HEK293 (cell line): ENCODE data around the gene CXCL8.
"Not testable (repeated sequence)": the region's sequence is repeated elsewhere in the genome, so short reads cannot be mapped to it uniquely, and the experiment has no call there.

Experiments used
- CTCF ChIA-PET: fragments of 350-600 bp; formaldehyde crosslinking; extraction: SDS; loops from one replicate; lab custom pipeline; 2021; ENCODE audit warnings: antibody characterized with exemption; lab: Yijun Ruan, JAX
- POLR2A ChIA-PET: fragments of 300-600 bp; formaldehyde crosslinking; extraction: SDS; loops from one replicate; lab custom pipeline; 2020; ENCODE audit warnings: antibody characterized with exemption, inconsistent platforms; lab: Yijun Ruan, JAX
- H3K27ac ChIP-seq: fragments of 200-500 bp; sonication (Bioruptor generic); 2 replicates; pipeline ENCODE4 v1.5.1; 2014; ENCODE audit warnings: low read depth, low read length, control low read depth, inconsistent platforms; ENCODE audit errors: extremely low read depth
- H3K36me3 ChIP-seq, 2 experiments: fragments of 200-500 bp in 1 of 2; sonication (Bioruptor generic) in 1 of 2; 1 replicate in 1 of 2; 2 replicates in 1 of 2; pipeline ENCODE4 v1.5.1; 2014 to 2017; ENCODE audit warnings: inconsistent platforms in 2 of 2, low read length in 2 of 2; ENCODE audit not compliant: control insufficient read depth in 2 of 2, insufficient read depth in 1 of 2
- H3K4me1 ChIP-seq: fragments of 200-500 bp; sonication (Bioruptor generic); 2 replicates; pipeline ENCODE4 v1.5.1; 2014; ENCODE audit warnings: mild to moderate bottlenecking, low read length, inconsistent platforms; ENCODE audit not compliant: control insufficient read depth, insufficient read depth
- H3K4me3 ChIP-seq: 2 replicates; pipeline ENCODE4 v1.5.1; 2011; ENCODE audit warnings: low read depth, mild to moderate bottlenecking, control low read depth, low read length, moderate library complexity
- H3K9me3 ChIP-seq: fragments of 200-500 bp; sonication (Bioruptor generic); 2 replicates; pipeline ENCODE4 v1.5.1; 2014; ENCODE audit warnings: low read depth, low read length, inconsistent platforms; ENCODE audit not compliant: control insufficient read depth, insufficient read depth
- IKZF3 ChIP-seq: fragments of 450-650 bp; IDR thresholded peaks from 2 replicates; pipeline ENCODE4 v1.5.0; 2018; ENCODE audit warnings: missing biosample characterization, mild to moderate bottlenecking, missing genetic modification characterization, moderate library complexity
- KLF10 ChIP-seq: fragments of 450-650 bp; IDR thresholded peaks from 2 replicates; pipeline ENCODE4 v1.5.1; 2018; ENCODE audit warnings: missing biosample characterization, mild to moderate bottlenecking, missing genetic modification characterization
- KLF7 ChIP-seq: fragments of 450-650 bp; formaldehyde crosslinking; IDR thresholded peaks from 2 replicates; pipeline ENCODE4 v1.5.1; 2016; ENCODE audit warnings: missing biosample characterization, missing genetic modification characterization, borderline replicate concordance
- OSR2 ChIP-seq: fragments of 450-650 bp; formaldehyde crosslinking; IDR thresholded peaks from 2 replicates; pipeline ENCODE4 v1.5.1; 2016; ENCODE audit warnings: missing biosample characterization, missing genetic modification characterization
- PRDM10 ChIP-seq: fragments of 450-650 bp; formaldehyde crosslinking; IDR thresholded peaks from 2 replicates; pipeline ENCODE4 v1.5.1; 2016; ENCODE audit warnings: missing biosample characterization, missing genetic modification characterization
- ZBTB21 ChIP-seq: fragments of 450-650 bp; formaldehyde crosslinking; IDR thresholded peaks from 2 replicates; pipeline ENCODE4 v1.5.1; 2017; ENCODE audit warnings: missing biosample characterization, missing genetic modification characterization
- ZNF112 ChIP-seq: fragments of 450-650 bp; formaldehyde crosslinking; IDR thresholded peaks from 2 replicates; pipeline ENCODE4 v1.5.0; 2017; ENCODE audit warnings: missing biosample characterization, missing genetic modification characterization
- ZNF146 ChIP-seq: fragments of 450-650 bp; formaldehyde crosslinking; IDR thresholded peaks from 2 replicates; pipeline ENCODE4 v1.5.1; 2016; ENCODE audit warnings: missing biosample characterization, missing genetic modification characterization
- ZNF24 ChIP-seq: fragments of 450-650 bp; formaldehyde crosslinking; IDR thresholded peaks from 2 replicates; pipeline ENCODE4 v1.5.1; 2016; ENCODE audit warnings: missing biosample characterization, missing genetic modification characterization
- ZNF362 ChIP-seq: fragments of 450-650 bp; formaldehyde crosslinking; IDR thresholded peaks from 2 replicates; pipeline ENCODE4 v1.5.1; 2016; ENCODE audit warnings: missing biosample characterization, missing genetic modification characterization
- ZNF366 ChIP-seq: fragments of 450-650 bp; formaldehyde crosslinking; conservative IDR thresholded peaks from 2 replicates; pipeline ENCODE4 v1.5.1; 2016; ENCODE audit warnings: missing biosample characterization, missing genetic modification characterization
- ZNF510 ChIP-seq: fragments of 450-650 bp; formaldehyde crosslinking; IDR thresholded peaks from 2 replicates; pipeline ENCODE4 v1.5.1; 2018; ENCODE audit warnings: mild to moderate bottlenecking, missing genetic modification characterization, missing biosample characterization; ENCODE audit not compliant: insufficient replicate concordance
- ZNF549 ChIP-seq: fragments of 450-650 bp; IDR thresholded peaks from 2 replicates; pipeline ENCODE4 v1.5.1; 2018; ENCODE audit warnings: missing biosample characterization, missing genetic modification characterization, mild to moderate bottlenecking, inconsistent platforms, moderate library complexity
- ZNF558 ChIP-seq: fragments of 450-650 bp; formaldehyde crosslinking; IDR thresholded peaks from 2 replicates; pipeline ENCODE4 v1.5.1; 2016; ENCODE audit warnings: missing biosample characterization, missing genetic modification characterization
- ZNF571 ChIP-seq: fragments of 450-650 bp; formaldehyde crosslinking; IDR thresholded peaks from 2 replicates; pipeline ENCODE4 v1.5.0; 2017; ENCODE audit warnings: missing biosample characterization, missing genetic modification characterization
- ZNF629 ChIP-seq: fragments of 450-650 bp; formaldehyde crosslinking; IDR thresholded peaks from 2 replicates; pipeline ENCODE4 v1.5.1; 2017; ENCODE audit warnings: missing biosample characterization, missing genetic modification characterization
- ZNF660 ChIP-seq: fragments of 450-650 bp; IDR thresholded peaks from 2 replicates; pipeline ENCODE4 v1.5.1; 2018; ENCODE audit warnings: missing biosample characterization, mild to moderate bottlenecking, missing genetic modification characterization
- ZNF704 ChIP-seq: fragments of 450-650 bp; formaldehyde crosslinking; IDR thresholded peaks from 2 replicates; pipeline ENCODE4 v1.5.1; 2016; ENCODE audit warnings: missing biosample characterization, missing genetic modification characterization
- ZSCAN23 ChIP-seq: fragments of 450-650 bp; formaldehyde crosslinking; IDR thresholded peaks from 2 replicates; pipeline ENCODE4 v1.5.1; 2016; ENCODE audit warnings: missing biosample characterization, missing genetic modification characterization
- TF ChIP-seq, protein P1 (sequence below): fragments of 450-650 bp; formaldehyde crosslinking; IDR thresholded peaks from 2 replicates; pipeline ENCODE4 v1.5.1; 2017; ENCODE audit warnings: missing biosample characterization, missing genetic modification characterization
- TF ChIP-seq, protein P2 (sequence below): fragments of 450-650 bp; IDR thresholded peaks from 2 replicates; pipeline ENCODE4 v1.5.1; 2018; ENCODE audit warnings: missing biosample characterization, mild to moderate bottlenecking, missing genetic modification characterization

Gene CXCL8

DNA sequence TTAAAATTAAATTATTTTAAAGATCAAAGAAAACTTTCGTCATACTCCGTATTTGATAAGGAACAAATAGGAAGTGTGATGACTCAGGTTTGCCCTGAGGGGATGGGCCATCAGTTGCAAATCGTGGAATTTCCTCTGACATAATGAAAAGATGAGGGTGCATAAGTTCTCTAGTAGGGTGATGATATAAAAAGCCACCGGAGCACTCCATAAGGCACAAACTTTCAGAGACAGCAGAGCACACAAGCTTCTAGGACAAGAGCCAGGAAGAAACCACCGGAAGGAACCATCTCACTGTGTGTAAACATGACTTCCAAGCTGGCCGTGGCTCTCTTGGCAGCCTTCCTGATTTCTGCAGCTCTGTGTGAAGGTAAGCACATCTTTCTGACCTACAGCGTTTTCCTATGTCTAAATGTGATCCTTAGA, at the start of gene CXCL8:
TSS of gene CXCL8 (plus strand) at position 217 of the 426 bp plus-strand sequence. CDS start at position 307, 90 bp downstream.
- CTCF ChIA-PET: interaction anchor here (1.5 kb wide), 1 partner anchor 10 kb away, joined by 3 read pairs; no protein-coding TSS in a partner anchor
- no peaks in the 10 kb centered on the region; the same call in 1 of the 2 replicates for H3K4me1 ChIP-seq
- H3K36me3 ChIP-seq: no peaks in the 10 kb centered on the region
- no peak within 1 kb of the TSS for H3K4me3 ChIP-seq
- no peak within 1 kb of the TSS for H3K27ac ChIP-seq
- TF ChIP-seq ZNF660 (tag by site-specific recombination) (peak; percentile 94), ZNF629 (tag by site-specific recombination) (peak; percentile 67; the same call in 1 of the 2 replicates), ZNF558 (tag by site-specific recombination) (0 out of 2 replicates have a peak, but pooled peaks have one; percentile 41), IKZF3 (tag by site-specific recombination) (no peak), OSR2 (tag by site-specific recombination) (0 out of 2 replicates have a peak, but pooled peaks have one; percentile 19), ZNF571 (tag by site-specific recombination) (no peak), KLF10 (0 out of 2 replicates have a peak, but pooled peaks have one; percentile 12), ZNF366 (peak; percentile 51; the same call in 1 of the 2 replicates), ZNF112 (no peak), PRDM10 (tag by site-specific recombination) (peak; percentile 90), ZBTB21 (tag by site-specific recombination) (peak; percentile 28; the same call in 1 of the 2 replicates), ZNF510 (tag by site-specific recombination) (peak; percentile 66)
- TF ChIP-seq, protein P1, sequence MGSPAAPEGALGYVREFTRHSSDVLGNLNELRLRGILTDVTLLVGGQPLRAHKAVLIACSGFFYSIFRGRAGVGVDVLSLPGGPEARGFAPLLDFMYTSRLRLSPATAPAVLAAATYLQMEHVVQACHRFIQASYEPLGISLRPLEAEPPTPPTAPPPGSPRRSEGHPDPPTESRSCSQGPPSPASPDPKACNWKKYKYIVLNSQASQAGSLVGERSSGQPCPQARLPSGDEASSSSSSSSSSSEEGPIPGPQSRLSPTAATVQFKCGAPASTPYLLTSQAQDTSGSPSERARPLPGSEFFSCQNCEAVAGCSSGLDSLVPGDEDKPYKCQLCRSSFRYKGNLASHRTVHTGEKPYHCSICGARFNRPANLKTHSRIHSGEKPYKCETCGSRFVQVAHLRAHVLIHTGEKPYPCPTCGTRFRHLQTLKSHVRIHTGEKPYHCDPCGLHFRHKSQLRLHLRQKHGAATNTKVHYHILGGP (tag by site-specific recombination): peak; percentile 31; the same call in 1 of the 2 replicates
- TF ChIP-seq, all 188 proteins: peak for 10
- no peaks in the 10 kb centered on the region for H3K9me3 ChIP-seq
- POLR2A ChIA-PET: no interaction called here

- POLR2A ChIA-PET, H3K4me3 ChIP-seq, H3K27ac ChIP-seq, H3K4me1 ChIP-seq, H3K36me3 ChIP-seq, H3K9me3 ChIP-seq: not testable (repeated sequence)
- TF ChIP-seq ZNF146 (tag by site-specific recombination): peak; percentile 78; the same call in 1 of the 2 replicates
- CTCF ChIA-PET: interaction anchor here (0.6 kb wide), 1 partner anchor 139 kb away, joined by 5 read pairs; no protein-coding TSS in a partner anchor
These were observed 49.2 kb upstream of the CXCL8 start for GRCh38 chr4:73691201-73691600.

GRCh38 chr4:73691759-73692158, 48.6 kb upstream of the CXCL8 start:
- Histone ChIP-seq H3K4me1 (no peaks in the 10 kb centered on the region), H3K36me3 (no peaks in the 10 kb centered on the region), H3K9me3 (no peaks in the 10 kb centered on the region), H3K27ac (no peak overlapping the region), H3K4me3 (no peak overlapping the region)
- POLR2A ChIA-PET: no interaction called here
- CTCF ChIA-PET: no interaction called here
- TF ChIP-seq ZNF704 (tag by site-specific recombination) (no peak), ZSCAN23 (no peak), KLF7 (tag by site-specific recombination) (no peak), ZNF24 (tag by site-specific recombination) (no peak), ZNF362 (tag by site-specific recombination) (no peak), ZNF549 (tag by site-specific recombination) (no peak)
- TF ChIP-seq, protein P2, sequence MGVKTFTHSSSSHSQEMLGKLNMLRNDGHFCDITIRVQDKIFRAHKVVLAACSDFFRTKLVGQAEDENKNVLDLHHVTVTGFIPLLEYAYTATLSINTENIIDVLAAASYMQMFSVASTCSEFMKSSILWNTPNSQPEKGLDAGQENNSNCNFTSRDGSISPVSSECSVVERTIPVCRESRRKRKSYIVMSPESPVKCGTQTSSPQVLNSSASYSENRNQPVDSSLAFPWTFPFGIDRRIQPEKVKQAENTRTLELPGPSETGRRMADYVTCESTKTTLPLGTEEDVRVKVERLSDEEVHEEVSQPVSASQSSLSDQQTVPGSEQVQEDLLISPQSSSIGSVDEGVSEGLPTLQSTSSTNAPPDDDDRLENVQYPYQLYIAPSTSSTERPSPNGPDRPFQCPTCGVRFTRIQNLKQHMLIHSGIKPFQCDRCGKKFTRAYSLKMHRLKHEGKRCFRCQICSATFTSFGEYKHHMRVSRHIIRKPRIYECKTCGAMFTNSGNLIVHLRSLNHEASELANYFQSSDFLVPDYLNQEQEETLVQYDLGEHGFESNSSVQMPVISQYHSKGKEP (tag by site-specific recombination): no peak
